ENCODE results near the gene C9orf153. TPM values are rescaled to one million over a fixed set of nuclear protein-coding genes. Genes with fewer than 3 reads are reported as not detected.

The C9orf153 gene
- total and polyA plus RNA-seq, 2 of the 8 experiments (the other 6 are each of a cell fraction or from before 2014, with no cell fraction given): not detected

DNA sequence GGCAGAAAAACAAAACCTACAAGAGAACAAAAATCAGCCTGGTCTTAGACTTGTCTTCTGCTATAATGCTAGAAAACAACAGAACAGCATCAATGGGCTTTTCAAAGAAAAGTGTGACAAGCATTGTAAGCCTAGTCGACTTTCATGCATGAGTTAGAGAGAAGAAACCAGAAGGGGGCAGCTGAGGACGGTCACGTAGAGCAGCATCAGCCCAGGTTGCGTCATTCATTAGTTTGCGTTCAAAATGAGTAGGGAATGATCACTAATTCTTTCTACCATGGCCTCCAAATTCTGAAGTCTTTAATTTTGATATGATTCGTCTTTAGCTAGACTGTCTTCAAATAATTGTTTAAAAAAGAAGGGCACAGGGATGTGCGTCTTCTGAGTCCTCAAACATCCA lies 27.6 kb upstream of the C9orf153 start (continued):
- TF ChIP-seq, protein P1, sequence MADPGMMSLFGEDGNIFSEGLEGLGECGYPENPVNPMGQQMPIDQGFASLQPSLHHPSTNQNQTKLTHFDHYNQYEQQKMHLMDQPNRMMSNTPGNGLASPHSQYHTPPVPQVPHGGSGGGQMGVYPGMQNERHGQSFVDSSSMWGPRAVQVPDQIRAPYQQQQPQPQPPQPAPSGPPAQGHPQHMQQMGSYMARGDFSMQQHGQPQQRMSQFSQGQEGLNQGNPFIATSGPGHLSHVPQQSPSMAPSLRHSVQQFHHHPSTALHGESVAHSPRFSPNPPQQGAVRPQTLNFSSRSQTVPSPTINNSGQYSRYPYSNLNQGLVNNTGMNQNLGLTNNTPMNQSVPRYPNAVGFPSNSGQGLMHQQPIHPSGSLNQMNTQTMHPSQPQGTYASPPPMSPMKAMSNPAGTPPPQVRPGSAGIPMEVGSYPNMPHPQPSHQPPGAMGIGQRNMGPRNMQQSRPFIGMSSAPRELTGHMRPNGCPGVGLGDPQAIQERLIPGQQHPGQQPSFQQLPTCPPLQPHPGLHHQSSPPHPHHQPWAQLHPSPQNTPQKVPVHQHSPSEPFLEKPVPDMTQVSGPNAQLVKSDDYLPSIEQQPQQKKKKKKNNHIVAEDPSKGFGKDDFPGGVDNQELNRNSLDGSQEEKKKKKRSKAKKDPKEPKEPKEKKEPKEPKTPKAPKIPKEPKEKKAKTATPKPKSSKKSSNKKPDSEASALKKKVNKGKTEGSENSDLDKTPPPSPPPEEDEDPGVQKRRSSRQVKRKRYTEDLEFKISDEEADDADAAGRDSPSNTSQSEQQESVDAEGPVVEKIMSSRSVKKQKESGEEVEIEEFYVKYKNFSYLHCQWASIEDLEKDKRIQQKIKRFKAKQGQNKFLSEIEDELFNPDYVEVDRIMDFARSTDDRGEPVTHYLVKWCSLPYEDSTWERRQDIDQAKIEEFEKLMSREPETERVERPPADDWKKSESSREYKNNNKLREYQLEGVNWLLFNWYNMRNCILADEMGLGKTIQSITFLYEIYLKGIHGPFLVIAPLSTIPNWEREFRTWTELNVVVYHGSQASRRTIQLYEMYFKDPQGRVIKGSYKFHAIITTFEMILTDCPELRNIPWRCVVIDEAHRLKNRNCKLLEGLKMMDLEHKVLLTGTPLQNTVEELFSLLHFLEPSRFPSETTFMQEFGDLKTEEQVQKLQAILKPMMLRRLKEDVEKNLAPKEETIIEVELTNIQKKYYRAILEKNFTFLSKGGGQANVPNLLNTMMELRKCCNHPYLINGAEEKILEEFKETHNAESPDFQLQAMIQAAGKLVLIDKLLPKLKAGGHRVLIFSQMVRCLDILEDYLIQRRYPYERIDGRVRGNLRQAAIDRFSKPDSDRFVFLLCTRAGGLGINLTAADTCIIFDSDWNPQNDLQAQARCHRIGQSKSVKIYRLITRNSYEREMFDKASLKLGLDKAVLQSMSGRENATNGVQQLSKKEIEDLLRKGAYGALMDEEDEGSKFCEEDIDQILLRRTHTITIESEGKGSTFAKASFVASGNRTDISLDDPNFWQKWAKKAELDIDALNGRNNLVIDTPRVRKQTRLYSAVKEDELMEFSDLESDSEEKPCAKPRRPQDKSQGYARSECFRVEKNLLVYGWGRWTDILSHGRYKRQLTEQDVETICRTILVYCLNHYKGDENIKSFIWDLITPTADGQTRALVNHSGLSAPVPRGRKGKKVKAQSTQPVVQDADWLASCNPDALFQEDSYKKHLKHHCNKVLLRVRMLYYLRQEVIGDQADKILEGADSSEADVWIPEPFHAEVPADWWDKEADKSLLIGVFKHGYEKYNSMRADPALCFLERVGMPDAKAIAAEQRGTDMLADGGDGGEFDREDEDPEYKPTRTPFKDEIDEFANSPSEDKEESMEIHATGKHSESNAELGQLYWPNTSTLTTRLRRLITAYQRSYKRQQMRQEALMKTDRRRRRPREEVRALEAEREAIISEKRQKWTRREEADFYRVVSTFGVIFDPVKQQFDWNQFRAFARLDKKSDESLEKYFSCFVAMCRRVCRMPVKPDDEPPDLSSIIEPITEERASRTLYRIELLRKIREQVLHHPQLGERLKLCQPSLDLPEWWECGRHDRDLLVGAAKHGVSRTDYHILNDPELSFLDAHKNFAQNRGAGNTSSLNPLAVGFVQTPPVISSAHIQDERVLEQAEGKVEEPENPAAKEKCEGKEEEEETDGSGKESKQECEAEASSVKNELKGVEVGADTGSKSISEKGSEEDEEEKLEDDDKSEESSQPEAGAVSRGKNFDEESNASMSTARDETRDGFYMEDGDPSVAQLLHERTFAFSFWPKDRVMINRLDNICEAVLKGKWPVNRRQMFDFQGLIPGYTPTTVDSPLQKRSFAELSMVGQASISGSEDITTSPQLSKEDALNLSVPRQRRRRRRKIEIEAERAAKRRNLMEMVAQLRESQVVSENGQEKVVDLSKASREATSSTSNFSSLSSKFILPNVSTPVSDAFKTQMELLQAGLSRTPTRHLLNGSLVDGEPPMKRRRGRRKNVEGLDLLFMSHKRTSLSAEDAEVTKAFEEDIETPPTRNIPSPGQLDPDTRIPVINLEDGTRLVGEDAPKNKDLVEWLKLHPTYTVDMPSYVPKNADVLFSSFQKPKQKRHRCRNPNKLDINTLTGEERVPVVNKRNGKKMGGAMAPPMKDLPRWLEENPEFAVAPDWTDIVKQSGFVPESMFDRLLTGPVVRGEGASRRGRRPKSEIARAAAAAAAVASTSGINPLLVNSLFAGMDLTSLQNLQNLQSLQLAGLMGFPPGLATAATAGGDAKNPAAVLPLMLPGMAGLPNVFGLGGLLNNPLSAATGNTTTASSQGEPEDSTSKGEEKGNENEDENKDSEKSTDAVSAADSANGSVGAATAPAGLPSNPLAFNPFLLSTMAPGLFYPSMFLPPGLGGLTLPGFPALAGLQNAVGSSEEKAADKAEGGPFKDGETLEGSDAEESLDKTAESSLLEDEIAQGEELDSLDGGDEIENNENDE (IDR thresholded peaks at IDR 0.05; ENCODE audit: insufficient replicate concordance, low read length): no peak
- no peak for TF ChIP-seq TBP (IDR thresholded peaks at IDR 0.05; ENCODE audit: low read depth, low read length)
- TF ChIP-seq CTCF (IDR thresholded peaks at IDR 0.05; ENCODE audit: control extremely low read depth in 1 of 3, insufficient read depth in 1 of 3, low read depth in 1 of 3, low read length in 3 of 3): peak; percentile 38 to 75 (median 39)
- TF ChIP-seq CEBPB (IDR thresholded peaks at IDR 0.05; ENCODE audit: low read depth, low read length): peak; percentile 99
- TF ChIP-seq RXRA (IDR thresholded peaks at IDR 0.05; ENCODE audit: insufficient read depth, low read depth, low read length): no peak
- no peak for TF ChIP-seq CBX5 (IDR thresholded peaks at IDR 0.05; ENCODE audit: low read depth, low read length)
- peak; percentile 71 for TF ChIP-seq CREB1 (IDR thresholded peaks at IDR 0.05)
- no peak for TF ChIP-seq ZNF274 (IDR thresholded peaks at IDR 0.05; ENCODE audit: borderline replicate concordance, extremely low read depth, low read length)
- no peak for TF ChIP-seq MAX (IDR thresholded peaks at IDR 0.05)
- no peak for TF ChIP-seq TEAD4 (IDR thresholded peaks at IDR 0.05; ENCODE audit: low read depth, low read length)

Data from H1 (cell line).